Epithelial cell of esophagus (primary cell): ENCODE measurements around the gene CRLF2.

Experiments
- DNase-seq: peaks from one replicate; pipeline ENCODE4 v3.0.0; 2010; ENCODE audit warnings: low read depth
- H3K4me3 ChIP-seq: 2 replicates; pipeline ENCODE4 v1.5.1; 2011; ENCODE audit warnings: mild to moderate bottlenecking, low read length, control low read depth
- CTCF ChIP-seq: IDR thresholded peaks from 2 replicates; pipeline ENCODE4 v1.5.1; 2011; ENCODE audit warnings: low read depth, mild to moderate bottlenecking, low read length, control low read depth, inconsistent platforms; ENCODE audit not compliant: insufficient read depth; ENCODE audit errors: missing control alignments

Gene CRLF2

DNA sequence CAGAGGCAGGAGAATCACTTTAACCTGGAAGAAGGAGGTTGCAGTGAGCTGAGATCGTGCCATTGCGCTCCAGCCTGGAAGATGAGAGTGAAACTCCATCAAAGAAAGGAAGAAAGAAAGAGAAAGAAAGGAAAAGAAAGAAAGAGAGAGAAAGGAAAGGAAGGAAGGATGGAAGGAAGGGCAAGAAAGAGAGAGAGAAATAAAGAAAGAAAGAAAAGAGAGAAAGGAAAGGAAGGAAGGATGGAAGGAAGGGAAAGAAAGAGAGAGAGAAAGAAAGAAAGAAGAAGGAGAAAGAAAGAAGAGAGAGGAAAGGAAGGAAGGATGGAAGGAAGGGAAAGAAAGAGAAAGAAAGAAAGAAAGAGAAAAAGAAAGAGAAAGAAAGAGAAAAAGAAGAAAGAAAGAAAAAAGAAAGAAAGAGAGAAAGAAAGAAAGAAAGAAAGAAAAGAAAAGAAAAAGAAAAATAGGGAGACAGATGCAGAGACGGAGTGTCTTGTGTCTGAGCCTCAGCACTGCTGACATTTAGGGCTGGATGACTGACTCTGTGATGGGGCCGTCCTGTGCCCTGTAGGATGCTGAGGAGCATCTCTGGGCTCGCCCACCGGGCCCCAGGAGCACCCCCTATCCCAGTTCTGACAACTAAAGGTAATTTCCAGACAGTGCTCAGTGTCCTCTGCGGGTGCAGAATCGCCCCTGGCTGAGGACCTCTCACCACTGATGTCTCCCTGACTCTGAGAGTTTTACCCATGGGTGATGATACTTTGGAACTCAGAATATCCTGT, 61.7 kb downstream of the CRLF2 start:
- DNase-seq, result no peak
- H3K4me3 ChIP-seq, result no peak overlapping the region
- TF ChIP-seq CTCF, result no peak

- DNase-seq, result no peak
- TF ChIP-seq CTCF, result no peak
- no peak overlapping the region for H3K4me3 ChIP-seq
Observed at GRCh38 chrX:1147611-1148515, 64.6 kb downstream of the CRLF2 start.

DNA sequence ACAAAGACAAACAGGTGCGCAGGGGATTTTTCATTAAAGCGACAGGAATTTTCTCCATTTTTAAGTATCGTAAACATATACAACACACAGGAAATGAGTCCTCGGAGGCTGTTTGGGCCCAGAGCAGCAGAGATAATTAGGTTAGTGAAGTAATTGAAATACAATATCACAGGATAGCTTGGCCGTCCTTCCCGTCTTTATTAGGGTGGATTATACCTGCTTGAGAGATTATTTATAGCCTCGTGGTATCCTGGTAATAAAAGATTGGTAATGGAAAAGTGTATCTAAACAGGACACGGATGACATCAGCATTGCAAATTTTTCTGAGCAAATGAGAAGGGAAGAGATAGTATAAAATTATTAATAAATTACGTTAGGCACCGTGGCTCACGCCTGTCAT, 68.2 kb downstream of the CRLF2 start:
- H3K4me3 ChIP-seq, result no peak overlapping the region
- DNase-seq, result no peak
- no peak for TF ChIP-seq CTCF
